Natural killer cell (primary cell): ENCODE measurements around the gene TEX47. TPM values are rescaled to one million over a fixed set of nuclear protein-coding genes. Genes with fewer than 3 reads are reported as not detected.

Experiments
- ATAC-seq, 3 donors: fragments of 150-1000 bp in 2 of 3; fragments of 200-7000 bp in 1 of 3; cut with Tn5 transposase; 1 replicate in 1 of 3; 2 replicates in 2 of 3; pipeline ENCODE4 v1.10.0; 2021; ENCODE audit warnings: mild to moderate bottlenecking in 2 of 3, moderate library complexity in 2 of 3
- DNase-seq, 2 donors: peaks; one replicate each; pipeline versions ENCODE4 v3.0.0 to v3.0.0-alpha.2; 2013 to 2021; ENCODE audit warnings: mixed read lengths in 1 of 2
- H3K27ac ChIP-seq: one replicate; pipeline ENCODE4 v1.5.1; 2013; ENCODE audit warnings: mild to moderate bottlenecking, low read length
- H3K27me3 ChIP-seq: one replicate; pipeline ENCODE4 v1.6.1; 2013; ENCODE audit warnings: low read length; ENCODE audit not compliant: control insufficient read depth, insufficient read depth
- H3K36me3 ChIP-seq: one replicate; pipeline ENCODE4 v1.6.1; 2013; ENCODE audit warnings: low read length; ENCODE audit not compliant: control insufficient read depth, insufficient read depth
- H3K4me1 ChIP-seq: one replicate; pipeline ENCODE4 v1.6.1; 2013; ENCODE audit warnings: low read length; ENCODE audit not compliant: control insufficient read depth, insufficient read depth
- H3K4me3 ChIP-seq: one replicate; pipeline ENCODE4 v1.5.1; 2013; ENCODE audit warnings: low read length
- H3K9me3 ChIP-seq: one replicate; pipeline ENCODE4 v1.6.1; 2013; ENCODE audit warnings: low read length; ENCODE audit not compliant: control insufficient read depth, insufficient read depth
- H3K27ac Mint-ChIP-seq, 2 donors: one replicate each; pipeline ENCODE4 v1.8.0; 2022; ENCODE audit warnings: mild to moderate bottlenecking in 2 of 2, mixed read lengths in 2 of 2, moderate library complexity in 1 of 2
- H3K27me3 Mint-ChIP-seq, 2 donors: one replicate each; pipeline ENCODE4 v1.8.0; 2022; ENCODE audit warnings: low read depth in 2 of 2, mixed read lengths in 2 of 2
- H3K36me3 Mint-ChIP-seq: one replicate; pipeline ENCODE4 v1.8.0; 2022; ENCODE audit warnings: mixed read lengths
- H3K4me1 Mint-ChIP-seq, 2 donors: one replicate each; pipeline ENCODE4 v1.8.0; 2022; ENCODE audit warnings: mixed read lengths in 2 of 2
- H3K4me3 Mint-ChIP-seq: one replicate; pipeline ENCODE4 v1.8.0; 2022; ENCODE audit warnings: mild to moderate bottlenecking, moderate library complexity, mixed read lengths
- H3K9me3 Mint-ChIP-seq, 2 donors: one replicate each; pipeline ENCODE4 v1.8.0; 2022; ENCODE audit warnings: mixed read lengths in 2 of 2
- CTCF ChIP-seq: fragments of 200-600 bp; IDR thresholded peaks from one replicate; pipeline ENCODE4 v1.8.0; 2022; ENCODE audit warnings: antibody characterized with exemption
- WGBS: methylation state at CpG from one replicate; pipeline ENCODE4 v1.1.7; 2013; ENCODE audit warnings: missing lambda C conversion rate; ENCODE audit not compliant: insufficient coverage; 5-methylcytosine and 5-hydroxymethylcytosine counted together
- intact Hi-C: fragments of 100-400 bp; cut with micrococcal nuclease; formaldehyde crosslinking; loops from one replicate; pipeline ENCODE4 v1.14.2; 2022
- total RNA-seq, 4 donors: library from RNA; stranded (reverse); fragments of 120-200 nt in 1 of 4; gene quantifications; one replicate each; pipeline versions ENCODE4 v1.2.3 to v1.2.4, GENCODE V29; 2013 to 2022

Gene TEX47
- total RNA-seq = not detected
- total RNA-seq (2013) = not detected

GRCh38 chr7:88795553-88795952 is at the start of gene TEX47:
Gene TEX47, minus strand, starts transcription at chr7:88795737. Its CDS starts 795 bp downstream, at chr7:88794942.
- Histone ChIP-seq H3K9me3 (no peaks in the 10 kb centered on the region), H3K36me3 (no peaks in the 10 kb centered on the region), H3K4me1 (no peaks in the 10 kb centered on the region), H3K4me3 (no peak within 1 kb of the TSS), H3K27me3 (no peaks in the 10 kb centered on the region), H3K27ac (no peak within 1 kb of the TSS)
- Mint-ChIP-seq H3K27ac (no peak within 1 kb of the TSS), H3K27me3 (no peaks in the 10 kb centered on the region), H3K4me1 (no peaks in the 10 kb centered on the region), H3K4me3 (no peak within 1 kb of the TSS), H3K9me3 (peaks cover 2 to 3% of the 10 kb centered on the region in 2 donors), H3K36me3 (no peaks in the 10 kb centered on the region)
- intact Hi-C loops = no loop called here
- TF ChIP-seq CTCF = no peak
- no peak for DNase-seq
- 84% methylated on average over 7 of the region's 7 CpGs for whole genome bisulfite sequencing
- no peak for ATAC-seq

GRCh38 chr7:88845091-88845490 is 49.6 kb upstream of the TEX47 start:
- WGBS = 90% methylated on average over 4 of the region's 12 CpGs
- Histone ChIP-seq H3K4me3 (no peak overlapping the region), H3K27me3 (no peaks in the 10 kb centered on the region), H3K27ac (no peak overlapping the region), H3K36me3 (no peaks in the 10 kb centered on the region), H3K4me1 (no peaks in the 10 kb centered on the region), H3K9me3 (no peaks in the 10 kb centered on the region)
- no peaks in the 10 kb centered on the region for H3K4me1 Mint-ChIP-seq
- H3K27ac Mint-ChIP-seq = no peak overlapping the region
- H3K36me3 Mint-ChIP-seq = no peaks in the 10 kb centered on the region
- H3K4me3 Mint-ChIP-seq = no peak overlapping the region
- no peak for TF ChIP-seq CTCF
- peaks cover 0 to 8% of the 10 kb centered on the region in 2 donors for H3K9me3 Mint-ChIP-seq
- ATAC-seq (no peak), DNase-seq (no peak)
- intact Hi-C loops = no loop called here
- no peaks in the 10 kb centered on the region for H3K27me3 Mint-ChIP-seq

- TF ChIP-seq CTCF = no peak
- Histone ChIP-seq H3K27ac (no peak overlapping the region), H3K9me3 (no peaks in the 10 kb centered on the region), H3K4me1 (no peaks in the 10 kb centered on the region), H3K4me3 (no peak overlapping the region), H3K27me3 (no peaks in the 10 kb centered on the region), H3K36me3 (no peaks in the 10 kb centered on the region)
- DNase-seq = no peak
- Mint-ChIP-seq H3K4me3 (no peak overlapping the region), H3K36me3 (no peaks in the 10 kb centered on the region), H3K9me3 (peaks cover 0 to 8% of the 10 kb centered on the region in 2 donors), H3K4me1 (no peaks in the 10 kb centered on the region), H3K27ac (no peak overlapping the region), H3K27me3 (no peaks in the 10 kb centered on the region)
- intact Hi-C loops = no loop called here
- ATAC-seq = no peak
Measured at GRCh38 chr7:88842201-88842600, 46.7 kb upstream of the TEX47 start.

GRCh38 chr7:88835147-88835728 is 39.7 kb upstream of the TEX47 start:
- no peaks in the 10 kb centered on the region for H3K36me3 Mint-ChIP-seq
- H3K27ac ChIP-seq = no peak overlapping the region
- no peaks in the 10 kb centered on the region for H3K9me3 ChIP-seq
- H3K4me1 ChIP-seq = no peaks in the 10 kb centered on the region
- no peaks in the 10 kb centered on the region for H3K9me3 Mint-ChIP-seq
- H3K4me3 ChIP-seq = no peak overlapping the region
- no peak for TF ChIP-seq CTCF
- no peak overlapping the region for H3K27ac Mint-ChIP-seq
- ATAC-seq (no peak), DNase-seq (peak in 1 of 2 donors; percentile 3)
- no peaks in the 10 kb centered on the region for H3K27me3 ChIP-seq
- no peaks in the 10 kb centered on the region for H3K27me3 Mint-ChIP-seq
- no CpG with 5 or more reads among the region's 3 CpGs for WGBS
- no peaks in the 10 kb centered on the region for H3K36me3 ChIP-seq
- H3K4me1 Mint-ChIP-seq = no peaks in the 10 kb centered on the region
- intact Hi-C loops = no loop called here
- no peak overlapping the region for H3K4me3 Mint-ChIP-seq
